Lower leg skin (tissue), 3 donors: ENCODE measurements around the gene TMEM200C.

Source experiments
- POLR2A ChIP-seq, 2 donors: fragments of 450-650 bp; IDR thresholded peaks; one replicate each; pipeline ENCODE4 v1.6.1; 2016 to 2017; ENCODE audit warnings: antibody characterized with exemption in 2 of 2, mild to moderate bottlenecking in 1 of 2, moderate library complexity in 1 of 2
- TF ChIP-seq, protein P1 (sequence below), 3 donors: fragments of 450-650 bp; IDR thresholded peaks; one replicate each; pipeline ENCODE4 v1.5.1; 2016; ENCODE audit warnings: antibody characterized with exemption in 3 of 3, mild to moderate bottlenecking in 3 of 3, moderate library complexity in 2 of 3

DNA sequence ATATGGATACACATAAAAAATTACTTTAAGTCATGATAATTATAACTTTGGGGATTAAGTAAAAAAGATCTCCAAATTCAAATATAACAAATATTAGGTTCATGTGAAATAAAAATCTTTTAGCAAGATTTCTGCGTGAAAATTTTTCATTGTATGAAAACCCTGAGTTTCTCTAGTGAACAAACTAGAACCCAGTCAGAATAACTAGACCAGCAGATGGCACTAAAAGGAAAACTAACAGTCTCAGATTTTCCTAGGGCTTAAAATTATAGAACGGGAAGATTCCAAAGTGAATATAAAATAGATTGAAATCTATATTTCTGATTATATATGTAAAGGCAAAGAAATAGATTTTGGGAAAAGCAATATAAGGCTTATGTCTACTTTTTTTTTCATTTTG lies 43.3 kb downstream of the TMEM200C start:
- TF ChIP-seq, protein P1, sequence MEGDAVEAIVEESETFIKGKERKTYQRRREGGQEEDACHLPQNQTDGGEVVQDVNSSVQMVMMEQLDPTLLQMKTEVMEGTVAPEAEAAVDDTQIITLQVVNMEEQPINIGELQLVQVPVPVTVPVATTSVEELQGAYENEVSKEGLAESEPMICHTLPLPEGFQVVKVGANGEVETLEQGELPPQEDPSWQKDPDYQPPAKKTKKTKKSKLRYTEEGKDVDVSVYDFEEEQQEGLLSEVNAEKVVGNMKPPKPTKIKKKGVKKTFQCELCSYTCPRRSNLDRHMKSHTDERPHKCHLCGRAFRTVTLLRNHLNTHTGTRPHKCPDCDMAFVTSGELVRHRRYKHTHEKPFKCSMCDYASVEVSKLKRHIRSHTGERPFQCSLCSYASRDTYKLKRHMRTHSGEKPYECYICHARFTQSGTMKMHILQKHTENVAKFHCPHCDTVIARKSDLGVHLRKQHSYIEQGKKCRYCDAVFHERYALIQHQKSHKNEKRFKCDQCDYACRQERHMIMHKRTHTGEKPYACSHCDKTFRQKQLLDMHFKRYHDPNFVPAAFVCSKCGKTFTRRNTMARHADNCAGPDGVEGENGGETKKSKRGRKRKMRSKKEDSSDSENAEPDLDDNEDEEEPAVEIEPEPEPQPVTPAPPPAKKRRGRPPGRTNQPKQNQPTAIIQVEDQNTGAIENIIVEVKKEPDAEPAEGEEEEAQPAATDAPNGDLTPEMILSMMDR (IDR thresholded peaks at IDR 0.05) = no peak
- TF ChIP-seq POLR2A (IDR thresholded peaks at IDR 0.05) = no peak
